ENCODE data around the gene C1QB.

Gene C1QB

DNA sequence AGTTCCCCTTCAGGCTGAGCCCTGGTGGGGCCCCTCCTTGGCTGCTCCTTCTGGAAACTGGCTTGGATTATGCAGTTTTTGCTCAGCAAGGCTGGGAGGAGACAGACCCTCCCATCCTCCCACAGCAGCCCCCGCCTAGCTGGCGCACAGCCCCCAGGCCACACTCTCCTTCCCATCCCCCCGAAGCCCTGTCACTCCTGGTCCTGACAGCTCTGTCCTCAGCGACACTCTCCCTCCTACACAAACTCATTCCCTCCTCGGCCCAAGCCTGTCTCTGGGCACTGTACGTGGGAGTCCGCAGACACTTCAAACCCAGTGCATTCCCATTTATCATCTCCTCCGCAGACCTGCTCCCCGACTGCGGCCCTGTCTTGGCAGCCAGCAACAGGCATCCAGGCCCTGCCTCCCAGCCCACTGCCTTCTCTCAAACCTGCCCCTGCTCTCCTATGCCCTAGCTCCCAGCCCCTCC lies 32.6 kb downstream of the C1QB start:
- TF ChIP-seq TAF1 (IDR thresholded peaks at IDR 0.05; ENCODE audit: low read depth, low read length) (no peak), PAX5 (IDR thresholded peaks at IDR 0.05; ENCODE audit: insufficient read depth, low read length, severe bottlenecking) (no peak), POLR2A (IDR thresholded peaks at IDR 0.05; ENCODE audit: low read depth, low read length) (no peak)
- DNase-seq (ENCODE audit: insufficient read length, low spot score) (no peak), FAIRE-seq (no peak)

DNA sequence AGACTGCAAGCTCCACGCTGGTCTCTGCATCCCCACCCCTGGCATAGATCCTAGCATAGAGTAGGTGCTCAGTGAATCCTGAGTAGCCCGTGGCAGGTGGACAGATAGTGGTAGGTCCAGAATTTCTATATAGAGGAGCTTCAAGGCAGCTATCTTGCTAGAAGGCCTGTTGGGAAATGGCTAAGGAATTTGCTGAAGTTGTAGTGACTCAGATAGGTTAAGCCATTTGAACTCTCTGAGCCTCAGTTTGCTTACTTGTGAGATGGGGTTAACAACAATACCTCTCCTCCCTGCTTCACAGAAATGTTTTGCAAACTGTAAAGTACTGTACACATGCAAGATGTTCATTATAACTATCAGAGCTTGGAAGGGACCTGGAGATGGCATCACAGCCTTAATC lies 34.2 kb downstream of the C1QB start:
- no peak for FAIRE-seq
- DNase-seq (ENCODE audit: insufficient read length, low spot score): no peak
- TF ChIP-seq PAX5 (IDR thresholded peaks at IDR 0.05; ENCODE audit: insufficient read depth, low read length, severe bottlenecking) (no peak), POLR2AphosphoS5 (IDR thresholded peaks at IDR 0.05; ENCODE audit: low read depth, low read length) (no peak), POU2F2 (IDR thresholded peaks at IDR 0.05; ENCODE audit: low read depth, low read length) (no peak), SPI1 (IDR thresholded peaks at IDR 0.05; ENCODE audit: low read depth, low read length) (no peak), TAF1 (IDR thresholded peaks at IDR 0.05; ENCODE audit: low read depth, low read length) (no peak), POLR2A (IDR thresholded peaks at IDR 0.05; ENCODE audit: low read depth, low read length) (no peak)

DNA sequence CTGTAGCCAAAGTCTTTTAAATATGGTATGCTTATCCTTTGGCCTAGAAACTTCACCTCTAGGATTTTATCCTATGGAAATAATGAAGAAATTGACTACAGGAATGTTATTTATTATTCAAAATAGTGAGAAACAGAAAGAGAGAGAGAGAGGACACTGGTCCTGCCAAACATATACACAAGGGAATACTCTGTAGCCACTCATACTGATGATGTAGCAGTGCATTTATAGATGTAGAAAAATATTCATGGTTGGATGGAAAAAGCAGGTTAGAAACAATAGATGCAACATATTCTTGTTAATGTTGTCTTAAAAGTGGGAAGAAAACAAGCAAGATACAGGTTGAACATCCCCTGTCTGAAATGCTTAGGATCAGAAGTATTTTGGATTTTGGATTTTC lies 35.4 kb downstream of the C1QB start:
- DNase-seq (ENCODE audit: insufficient read length, low spot score) (no peak), FAIRE-seq (no peak)
- no peak for TF ChIP-seq SPI1 (IDR thresholded peaks at IDR 0.05; ENCODE audit: low read depth, low read length)

DNA sequence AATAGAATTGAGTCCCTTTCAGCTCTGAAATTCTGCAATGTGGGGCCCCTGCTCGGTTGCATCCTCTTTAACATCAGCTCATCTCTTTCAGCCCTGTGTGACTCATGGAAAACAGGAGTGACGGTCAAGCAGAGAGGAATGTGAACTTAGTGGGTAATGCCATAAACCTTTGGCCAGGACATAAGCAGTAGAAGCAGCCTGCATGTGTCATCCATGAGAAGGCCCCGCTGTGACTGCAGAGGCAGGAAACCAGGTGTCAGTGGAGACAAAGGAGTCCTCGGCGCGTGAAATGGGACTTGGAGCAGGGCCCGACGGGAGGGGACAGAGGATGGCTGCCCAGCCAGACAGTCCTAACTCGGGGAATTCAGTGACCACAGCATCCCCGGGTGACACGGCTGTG lies 36.5 kb downstream of the C1QB start:
- TF ChIP-seq TAF1 (IDR thresholded peaks at IDR 0.05; ENCODE audit: low read depth, low read length) (no peak), PAX5 (IDR thresholded peaks at IDR 0.05; ENCODE audit: insufficient read depth, low read length, severe bottlenecking) (no peak), POU2F2 (IDR thresholded peaks at IDR 0.05; ENCODE audit: low read depth, low read length) (no peak), SPI1 (IDR thresholded peaks at IDR 0.05; ENCODE audit: low read depth, low read length) (no peak), POLR2AphosphoS5 (IDR thresholded peaks at IDR 0.05; ENCODE audit: low read depth, low read length) (no peak), POLR2A (IDR thresholded peaks at IDR 0.05; ENCODE audit: low read depth, low read length) (no peak)
- DNase-seq (ENCODE audit: insufficient read length, low spot score) (no peak), FAIRE-seq (no peak)

DNA sequence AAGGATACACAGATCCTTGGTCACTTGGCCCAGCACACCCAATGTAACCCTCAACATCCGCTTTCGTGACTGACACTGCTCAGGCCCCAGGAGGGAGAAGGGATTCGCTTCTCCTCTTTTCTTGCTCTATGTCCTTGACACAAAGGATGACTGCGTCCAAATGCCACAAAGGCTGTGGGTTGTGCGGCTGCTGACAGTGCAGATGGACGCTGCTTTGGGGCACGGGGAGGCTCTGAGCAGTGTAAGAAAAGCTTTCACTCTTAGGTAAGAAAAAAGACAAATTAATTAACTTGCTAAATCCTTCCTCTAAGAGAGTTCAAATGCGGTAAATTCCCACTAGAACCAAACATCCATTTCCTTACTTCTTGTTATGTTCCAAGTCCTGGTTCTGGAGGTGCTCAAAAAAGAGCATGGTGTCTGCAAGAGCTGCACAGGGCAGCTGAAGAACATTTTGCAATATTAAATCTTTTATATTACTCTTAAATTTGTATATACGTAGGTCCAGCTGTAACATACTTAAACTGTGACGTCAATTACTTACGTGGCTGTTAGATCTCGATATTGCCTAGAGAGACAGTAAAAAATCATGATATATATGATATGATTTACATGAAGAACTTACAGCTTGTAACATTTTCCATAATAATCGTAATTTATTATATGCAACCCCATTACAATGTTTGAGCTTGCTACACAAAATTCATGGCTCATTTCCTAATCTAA lies 38.2 kb downstream of the C1QB start:
- no peak for FAIRE-seq
- TF ChIP-seq TAF1 (IDR thresholded peaks at IDR 0.05; ENCODE audit: low read depth, low read length): no peak
- TF ChIP-seq POLR2AphosphoS5 (IDR thresholded peaks at IDR 0.05; ENCODE audit: low read depth, low read length): no peak
- TF ChIP-seq SPI1 (IDR thresholded peaks at IDR 0.05; ENCODE audit: low read depth, low read length): no peak
- no peak for TF ChIP-seq PAX5 (IDR thresholded peaks at IDR 0.05; ENCODE audit: insufficient read depth, low read length, severe bottlenecking)
- no peak for TF ChIP-seq POU2F2 (IDR thresholded peaks at IDR 0.05; ENCODE audit: low read depth, low read length)
- no peak for TF ChIP-seq POLR2A (IDR thresholded peaks at IDR 0.05; ENCODE audit: low read depth, low read length)

DNA sequence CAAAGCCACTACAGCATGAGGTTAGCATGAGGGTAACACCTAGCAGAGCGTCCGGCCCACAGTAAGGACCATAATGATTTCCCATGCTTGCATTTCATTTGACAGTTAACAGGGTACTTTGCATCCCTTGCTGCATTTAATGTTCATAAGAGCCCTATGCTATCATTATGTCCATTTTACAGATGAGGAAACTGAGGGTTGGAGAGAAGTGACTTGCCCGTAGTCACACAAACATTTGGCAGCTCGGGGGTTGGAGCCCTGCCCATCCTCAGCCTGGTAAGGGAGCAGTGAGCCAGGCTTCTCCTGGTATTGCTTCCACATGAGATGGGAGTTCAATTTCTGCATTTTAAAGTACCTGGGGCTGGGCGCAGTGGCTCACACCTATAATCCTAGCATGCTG lies 41.1 kb downstream of the C1QB start:
- FAIRE-seq: no peak
- no peak for DNase-seq (ENCODE audit: insufficient read length, low spot score)
- TF ChIP-seq SPI1 (IDR thresholded peaks at IDR 0.05; ENCODE audit: low read depth, low read length) (no peak), PAX5 (IDR thresholded peaks at IDR 0.05; ENCODE audit: insufficient read depth, low read length, severe bottlenecking) (no peak), POU2F2 (IDR thresholded peaks at IDR 0.05; ENCODE audit: low read depth, low read length) (no peak), POLR2AphosphoS5 (IDR thresholded peaks at IDR 0.05; ENCODE audit: low read depth, low read length) (no peak), TAF1 (IDR thresholded peaks at IDR 0.05; ENCODE audit: low read depth, low read length) (no peak), POLR2A (IDR thresholded peaks at IDR 0.05; ENCODE audit: low read depth, low read length) (no peak)

More for the DNA sequence above, 38.2 kb downstream of the C1QB start:
- DNase-seq (ENCODE audit: insufficient read length, low spot score): no peak

DNA sequence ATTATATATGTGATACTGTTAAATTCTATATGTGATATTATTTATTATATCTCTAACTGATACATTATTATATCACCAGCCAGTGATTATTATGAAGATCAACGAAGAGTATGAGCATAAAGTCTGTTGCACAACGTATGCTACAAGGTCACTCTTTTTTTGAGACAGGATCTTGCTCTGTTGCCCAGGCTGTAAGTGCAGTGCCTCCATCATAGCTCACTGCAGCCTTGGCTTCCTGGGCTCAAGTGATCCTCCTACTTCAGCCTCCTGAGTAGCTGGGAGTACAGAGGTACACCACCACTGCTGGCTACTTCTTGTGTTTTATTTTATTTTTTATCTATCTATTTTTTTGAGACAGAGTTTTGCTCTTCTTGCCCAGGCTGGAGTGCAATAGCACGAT lies 43.6 kb downstream of the C1QB start:
- TF ChIP-seq PAX5 (IDR thresholded peaks at IDR 0.05; ENCODE audit: insufficient read depth, low read length, severe bottlenecking): no peak
- no peak for TF ChIP-seq SPI1 (IDR thresholded peaks at IDR 0.05; ENCODE audit: low read depth, low read length)
- DNase-seq (ENCODE audit: insufficient read length, low spot score): no peak
- no peak for FAIRE-seq

DNA sequence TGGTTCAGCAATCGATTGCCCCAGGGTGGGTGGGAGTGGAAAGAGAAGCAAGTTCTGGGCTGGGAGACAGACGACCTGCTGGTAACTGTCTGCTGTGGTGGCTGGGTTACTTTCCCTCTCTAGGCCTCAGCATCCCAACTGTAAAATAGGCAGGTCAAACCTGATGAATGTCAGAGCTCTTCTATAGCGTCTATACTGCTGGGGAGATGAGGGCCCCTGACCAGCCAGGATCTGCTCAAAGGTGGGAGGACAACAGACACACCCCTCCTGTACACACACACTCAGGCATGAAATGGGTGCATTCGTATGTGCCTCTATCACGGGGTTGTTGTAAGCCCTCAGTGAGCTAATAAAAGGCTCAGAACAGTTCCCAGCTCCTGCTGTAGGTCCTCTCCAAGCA lies 44.9 kb downstream of the C1QB start:
- DNase-seq (ENCODE audit: insufficient read length, low spot score): no peak
- no peak for FAIRE-seq
- TF ChIP-seq POLR2AphosphoS5 (IDR thresholded peaks at IDR 0.05; ENCODE audit: low read depth, low read length) (no peak), POU2F2 (IDR thresholded peaks at IDR 0.05; ENCODE audit: low read depth, low read length) (no peak)

DNA sequence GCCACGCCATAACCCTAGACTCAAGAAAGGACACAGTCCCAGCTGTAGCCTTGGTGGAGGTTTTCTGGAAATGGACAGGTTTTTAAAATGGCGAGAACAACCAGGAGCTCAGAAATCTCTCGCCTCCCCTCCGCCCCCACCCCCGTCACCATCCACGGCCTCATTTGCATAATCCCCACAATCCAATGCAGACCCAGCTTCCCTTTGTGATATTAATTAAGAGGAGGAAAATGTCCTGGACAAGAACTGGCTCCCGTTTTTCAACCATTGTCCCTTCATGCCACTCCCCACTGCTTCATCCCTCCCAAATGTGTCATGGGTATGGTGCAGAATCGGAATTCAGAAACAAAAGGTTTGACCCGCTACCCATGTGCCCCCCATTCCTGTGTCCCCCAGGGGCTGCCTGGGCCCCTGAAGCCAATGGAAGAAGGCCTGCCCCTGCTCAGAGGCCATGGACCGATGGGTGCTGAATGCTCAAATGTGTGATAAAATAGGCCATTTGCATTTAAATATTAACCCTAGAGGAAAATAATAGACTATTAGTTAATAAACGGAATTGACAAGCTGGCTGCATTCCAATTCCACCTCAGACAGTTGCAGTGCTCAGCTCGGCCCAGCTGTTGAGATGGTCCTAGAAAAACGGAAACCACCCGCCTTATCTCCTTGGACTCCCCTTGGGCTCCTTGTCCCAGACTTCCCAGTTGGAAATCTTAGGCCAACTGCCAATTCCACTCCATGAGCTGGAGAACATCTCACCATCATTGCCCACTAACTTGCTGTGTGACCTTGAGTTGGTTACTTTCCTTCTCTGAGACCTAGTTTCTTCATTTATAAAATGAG lies 46.9 kb downstream of the C1QB start:
- no peak for FAIRE-seq
- DNase-seq (ENCODE audit: insufficient read length, low spot score): no peak
- TF ChIP-seq TAF1 (IDR thresholded peaks at IDR 0.05; ENCODE audit: low read depth, low read length) (no peak), POLR2AphosphoS5 (IDR thresholded peaks at IDR 0.05; ENCODE audit: low read depth, low read length) (no peak), SPI1 (IDR thresholded peaks at IDR 0.05; ENCODE audit: low read depth, low read length) (no peak), PAX5 (IDR thresholded peaks at IDR 0.05; ENCODE audit: insufficient read depth, low read length, severe bottlenecking) (no peak), POLR2A (IDR thresholded peaks at IDR 0.05; ENCODE audit: low read depth, low read length) (no peak), POU2F2 (IDR thresholded peaks at IDR 0.05; ENCODE audit: low read depth, low read length) (no peak)
